PFSK-1 (cell line): Measurements from ENCODE around the gene KPTN.

Source experiments
- FOXP2 ChIP-seq: optimal IDR thresholded peaks from 2 replicates; pipeline ENCODE3; 2011; ENCODE audit warnings: borderline replicate concordance, control low read depth, inconsistent platforms; ENCODE audit not compliant: insufficient read depth; ENCODE audit errors: extremely low read length, extremely low read depth
- POLR2AphosphoS5 ChIP-seq: IDR thresholded peaks from 2 replicates; pipeline ENCODE4 v1.6.1; 2012; ENCODE audit warnings: low read depth, mild to moderate bottlenecking, control low read depth, low read length, moderate library complexity
- REST ChIP-seq, 2 experiments: IDR thresholded peaks; 2 replicates each; pipeline versions ENCODE4 v1.6.1 to v1.8.0; 2011 to 2012; ENCODE audit warnings: low read depth in 2 of 2, low read length in 2 of 2, control low read depth in 1 of 2, inconsistent platforms in 1 of 2, mild to moderate bottlenecking in 1 of 2, moderate library complexity in 1 of 2; ENCODE audit not compliant: insufficient read depth in 1 of 2
- SIN3A ChIP-seq: IDR thresholded peaks from 2 replicates; pipeline ENCODE4 v1.6.1; 2012; ENCODE audit warnings: mild to moderate bottlenecking, low read length, moderate library complexity, borderline replicate concordance; ENCODE audit not compliant: insufficient read depth
- TAF1 ChIP-seq: IDR thresholded peaks from 2 replicates; pipeline ENCODE4 v1.6.1; 2012; ENCODE audit warnings: low read length, control low read depth, borderline replicate concordance; ENCODE audit not compliant: insufficient read depth

The KPTN gene

GRCh38 chr19:47518139-47518538 lies 34.1 kb upstream of the KPTN start:
- TF ChIP-seq REST (IDR thresholded peaks at IDR 0.05; ENCODE audit: insufficient read depth in 1 of 2, low read depth in 2 of 2, low read length in 2 of 2) = no peak

GRCh38 chr19:47514869-47515588 lies 31.0 kb upstream of the KPTN start, which contains the start of gene NAPA:
NAPA (minus strand) TSS chr19:47515063; CDS start chr19:47514940, 123 bp downstream.
- TF ChIP-seq REST (IDR thresholded peaks at IDR 0.05; ENCODE audit: insufficient read depth in 1 of 2, low read depth in 2 of 2, low read length in 2 of 2) (no peak), SIN3A (peak; percentile 89; the same call in 1 of the 2 replicates), TAF1 (peak; percentile 44; the same call in 1 of the 2 replicates), POLR2AphosphoS5 (peak; percentile 67; the same call in 1 of the 2 replicates), FOXP2 (peak; percentile 99)

- TF ChIP-seq POLR2AphosphoS5 (no peak), FOXP2 (no peak), TAF1 (no peak), SIN3A (no peak), REST (IDR thresholded peaks at IDR 0.05; ENCODE audit: insufficient read depth in 1 of 2, low read depth in 2 of 2, low read length in 2 of 2) (no peak)
Observed at GRCh38 chr19:47514151-47514868, 30.3 kb upstream of the KPTN start.

- no peak for TF ChIP-seq SIN3A
- no peak for TF ChIP-seq REST (IDR thresholded peaks at IDR 0.05; ENCODE audit: insufficient read depth in 1 of 2, low read depth in 2 of 2, low read length in 2 of 2)
- TF ChIP-seq FOXP2 = no peak
- no peak for TF ChIP-seq POLR2AphosphoS5
- no peak for TF ChIP-seq TAF1
Observed at GRCh38 chr19:47512948-47513319, 28.9 kb upstream of the KPTN start.
